Stimulated activated CD4-positive, alpha-beta T cell treated with anti-CD3 and anti-CD28 coated beads, Interleukin-15, amount 100 ng/mL, for 1 hour (primary cell): ENCODE data around the gene NSG1.
"Not testable (repeated sequence)": the region's sequence is repeated elsewhere in the genome, so short reads cannot be mapped to it uniquely, and the experiment has no call there.

Experiments used
- DNase-seq, 2 donors: peaks; one replicate each; pipeline ENCODE4 v3.0.0-alpha.2; 2020; ENCODE audit warnings: low read depth in 1 of 2, low spot score in 1 of 2

Gene NSG1

GRCh38 chr4:4386736-4387392 is at the start of gene NSG1:
NSG1 (plus strand) TSS chr4:4387102; CDS start chr4:4387630, 528 bp downstream.
- peak in 1 of 2 donors; percentile 9 for DNase-seq

DNA sequence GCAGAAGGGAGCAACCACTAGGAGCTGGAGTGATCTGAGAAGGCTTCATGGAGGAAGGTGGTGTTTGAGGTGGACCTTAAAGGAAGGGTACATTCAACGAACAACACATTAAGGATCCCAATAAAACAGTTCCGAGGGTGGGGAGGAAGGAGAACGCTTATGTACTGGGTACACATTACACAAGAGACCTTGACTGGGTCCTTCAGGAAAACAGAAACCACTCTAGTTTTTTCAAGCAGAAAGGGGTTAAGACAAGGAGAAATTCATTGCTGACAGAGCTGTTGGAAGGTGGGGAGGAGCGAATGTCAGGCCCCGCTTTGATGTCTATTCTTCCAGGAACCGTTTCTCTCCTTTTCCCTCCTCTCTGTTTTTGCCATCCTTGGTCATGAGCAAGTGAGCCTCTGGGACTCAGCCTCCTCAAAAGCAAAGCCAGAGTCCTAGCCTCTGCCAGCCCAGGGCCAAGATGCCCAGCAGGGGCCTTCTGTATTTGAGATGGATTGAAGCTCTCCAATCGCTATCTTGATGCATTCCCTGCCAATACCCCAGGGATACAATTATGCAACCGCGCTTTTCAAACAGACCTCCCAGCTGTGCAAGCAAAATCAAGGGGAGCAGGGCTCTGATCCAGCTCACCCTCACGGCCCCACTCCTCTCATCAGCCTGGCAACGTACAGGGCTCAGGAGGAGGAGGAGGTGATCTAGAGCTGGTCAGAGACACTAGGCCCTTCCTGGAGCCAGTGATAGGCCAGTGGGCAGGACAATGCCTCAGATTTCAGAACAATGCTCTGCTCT is 48.5 kb upstream of the NSG1 start:
- no peak for DNase-seq

DNA sequence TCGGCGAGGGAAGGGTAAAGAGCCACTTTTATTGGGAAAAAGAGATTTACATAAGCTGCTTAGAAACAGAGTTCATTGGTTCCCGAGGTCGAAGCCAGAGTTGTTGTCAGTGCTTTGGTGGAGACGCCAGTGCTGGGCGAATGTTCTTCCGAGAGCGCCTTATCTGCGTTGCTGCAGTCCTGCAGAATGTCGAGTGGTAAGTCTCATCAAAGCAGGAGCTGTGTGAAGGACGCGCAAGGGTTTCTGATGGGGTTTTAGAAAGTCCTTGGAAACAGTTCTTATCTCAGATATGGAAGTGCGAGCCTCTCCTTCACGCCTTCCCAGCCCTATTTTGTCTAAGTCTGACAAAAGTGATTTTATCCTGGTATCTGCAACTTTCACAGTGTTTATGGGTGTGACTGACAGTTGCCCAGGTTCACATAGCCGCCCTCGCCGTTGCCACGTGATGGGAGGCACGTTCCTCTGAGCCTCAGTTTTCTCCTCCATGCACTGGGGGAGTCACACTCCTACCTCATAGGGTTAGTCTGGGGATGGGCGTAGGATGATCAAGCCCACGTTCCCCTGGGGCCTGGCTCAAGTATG is 47.3 kb upstream of the NSG1 start:
- no peak for DNase-seq

DNA sequence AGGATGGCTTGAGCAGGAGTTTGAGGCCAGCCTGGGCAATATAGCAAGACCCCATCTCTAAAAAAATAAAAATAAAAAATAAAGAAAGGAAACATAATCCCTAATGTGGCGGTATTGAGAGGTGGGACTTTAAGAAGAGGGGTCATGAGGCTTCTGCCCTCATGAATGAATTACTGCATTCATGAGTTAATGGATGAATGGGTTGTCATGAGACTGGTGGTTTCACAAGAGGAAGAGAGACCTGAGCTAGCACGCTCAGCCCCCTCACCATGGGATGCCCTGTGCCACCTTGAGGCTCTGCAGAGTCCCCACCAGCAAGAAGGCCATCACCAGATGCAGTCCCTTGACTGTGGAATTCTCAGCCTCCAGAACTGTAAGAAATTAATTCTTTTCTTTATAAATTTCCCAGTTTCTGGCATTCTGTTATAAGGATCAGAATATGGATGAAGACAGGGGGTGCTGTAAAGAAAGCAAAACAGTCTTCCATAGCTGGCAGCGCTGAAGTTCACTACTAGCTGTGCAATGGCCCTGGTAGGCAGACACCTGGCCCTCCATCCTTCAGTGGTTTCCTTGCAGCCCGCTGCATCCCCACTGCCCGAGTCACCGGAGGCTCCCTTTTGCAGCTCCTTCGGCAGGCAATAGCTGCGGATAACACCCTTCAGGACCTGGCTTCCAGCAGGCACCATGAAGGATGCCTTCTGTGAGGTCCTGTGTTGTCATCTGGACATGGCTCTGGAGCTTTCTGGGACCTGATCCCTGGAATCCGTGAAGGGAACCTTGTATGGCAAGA is 44.8 kb upstream of the NSG1 start:
- no peak for DNase-seq

GRCh38 chr4:4343038-4343437 is 43.9 kb upstream of the NSG1 start:
- no peak for DNase-seq

GRCh38 chr4:4344915-4345527 is 41.9 kb upstream of the NSG1 start:
- DNase-seq, result no peak

DNA sequence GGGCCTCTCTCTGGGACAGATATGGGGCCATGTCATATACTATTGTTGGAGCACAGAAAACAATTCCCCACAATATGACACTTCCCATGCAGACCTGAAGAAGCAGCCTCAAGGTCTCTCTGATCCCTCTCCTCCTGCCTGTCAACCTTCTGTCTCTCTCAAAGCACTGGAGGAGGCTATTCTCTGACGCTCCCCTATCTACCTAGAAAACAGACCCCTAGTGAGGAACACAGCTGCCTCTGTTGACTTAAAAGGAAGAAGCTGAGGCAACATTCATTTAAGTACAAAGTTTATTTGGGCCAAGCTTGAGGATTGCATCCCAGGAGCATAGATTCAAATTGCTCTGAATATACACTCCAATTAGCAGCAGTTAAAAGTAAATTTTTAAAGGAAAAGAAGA is 39.3 kb upstream of the NSG1 start:
- DNase-seq, result no peak

DNA sequence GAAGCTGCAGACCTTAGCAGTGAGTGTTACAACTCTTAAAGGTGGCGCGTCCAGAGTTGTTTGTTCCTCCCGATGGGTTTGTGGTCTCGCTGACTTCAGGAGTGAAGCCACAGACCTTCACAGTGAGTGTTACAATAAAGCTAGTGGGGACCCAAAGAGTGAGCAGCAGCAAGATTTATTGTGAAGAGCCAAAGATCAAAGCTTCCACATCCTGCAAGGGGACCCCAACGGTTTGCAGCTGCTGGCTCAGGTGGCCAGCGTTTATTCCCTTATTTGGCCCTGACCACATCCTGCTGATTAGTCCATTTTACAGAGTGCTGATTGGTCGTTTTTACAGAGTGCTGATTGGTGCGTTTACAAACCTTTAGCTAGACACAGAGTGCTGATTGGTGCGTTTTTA is 38.3 kb upstream of the NSG1 start:
- DNase-seq, result not testable (repeated sequence)

DNA sequence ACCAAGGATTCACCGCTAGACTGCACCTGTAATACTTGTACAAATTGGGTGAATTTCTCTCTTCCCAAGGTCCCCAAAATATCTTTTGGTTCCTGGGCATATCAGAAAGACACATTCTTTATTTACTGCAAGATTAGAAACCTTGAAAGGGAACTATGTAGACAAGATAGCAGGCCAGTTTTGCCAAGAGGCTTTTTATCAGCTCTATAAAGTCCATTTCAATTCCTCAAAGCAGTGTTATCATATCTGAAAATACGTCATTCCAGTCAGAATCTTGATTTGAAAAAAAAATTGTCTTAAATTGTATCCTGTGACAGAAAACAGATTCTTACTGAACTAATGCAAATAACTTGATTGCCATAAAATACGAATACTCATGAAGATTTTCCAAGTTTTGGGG is 37.0 kb upstream of the NSG1 start:
- DNase-seq, result no peak

- no peak for DNase-seq
These were observed 36.0 kb upstream of the NSG1 start for GRCh38 chr4:4350909-4351308.

DNA sequence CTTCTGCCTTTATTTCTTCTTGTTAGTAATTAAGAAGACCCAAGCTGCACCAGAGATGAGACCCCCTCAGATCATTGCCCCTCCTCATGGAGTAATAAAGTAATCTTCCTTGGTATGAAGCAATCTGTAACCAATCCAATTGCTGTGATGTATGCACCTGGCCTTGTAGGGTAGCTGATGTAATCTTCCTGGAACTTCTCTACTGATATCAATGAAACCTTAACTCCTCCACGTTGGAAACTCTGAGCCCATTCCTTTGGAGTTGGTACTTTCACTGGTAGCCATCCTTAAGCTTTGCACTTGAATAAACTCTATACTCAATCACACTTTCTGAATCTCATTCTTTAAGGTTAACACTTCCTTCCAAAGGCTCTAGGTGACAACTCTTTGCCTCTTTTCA is 31.6 kb upstream of the NSG1 start:
- DNase-seq, result no peak

- DNase-seq, result no peak
These were observed 30.5 kb upstream of the NSG1 start for GRCh38 chr4:4356106-4357041.

GRCh38 chr4:4358093-4358854 is 28.6 kb upstream of the NSG1 start:
- DNase-seq, result no peak

- DNase-seq, result no peak
These were observed 25.0 kb upstream of the NSG1 start for GRCh38 chr4:4361883-4362282.

GRCh38 chr4:4362991-4363697 is 23.8 kb upstream of the NSG1 start:
- no peak for DNase-seq

DNA sequence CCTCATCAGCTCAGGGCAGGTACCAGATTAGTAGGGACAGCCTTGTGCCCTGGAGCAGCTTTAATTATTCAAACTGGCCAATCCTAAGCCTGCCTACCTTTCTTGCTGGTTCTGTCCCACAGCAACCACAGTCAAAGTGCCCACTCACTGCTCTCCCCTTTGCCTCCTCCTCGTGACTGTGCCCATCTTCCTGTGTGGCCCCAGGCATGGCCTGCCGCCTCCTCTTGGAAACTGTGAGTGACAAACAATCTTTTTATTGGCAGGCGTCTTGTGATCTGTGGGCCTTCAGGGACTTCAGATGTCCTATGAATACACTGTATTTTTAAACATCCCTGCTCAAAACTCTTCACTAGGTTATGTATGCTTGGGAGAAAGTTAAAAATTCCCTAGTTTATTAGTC is 22.8 kb upstream of the NSG1 start:
- no peak for DNase-seq

DNA sequence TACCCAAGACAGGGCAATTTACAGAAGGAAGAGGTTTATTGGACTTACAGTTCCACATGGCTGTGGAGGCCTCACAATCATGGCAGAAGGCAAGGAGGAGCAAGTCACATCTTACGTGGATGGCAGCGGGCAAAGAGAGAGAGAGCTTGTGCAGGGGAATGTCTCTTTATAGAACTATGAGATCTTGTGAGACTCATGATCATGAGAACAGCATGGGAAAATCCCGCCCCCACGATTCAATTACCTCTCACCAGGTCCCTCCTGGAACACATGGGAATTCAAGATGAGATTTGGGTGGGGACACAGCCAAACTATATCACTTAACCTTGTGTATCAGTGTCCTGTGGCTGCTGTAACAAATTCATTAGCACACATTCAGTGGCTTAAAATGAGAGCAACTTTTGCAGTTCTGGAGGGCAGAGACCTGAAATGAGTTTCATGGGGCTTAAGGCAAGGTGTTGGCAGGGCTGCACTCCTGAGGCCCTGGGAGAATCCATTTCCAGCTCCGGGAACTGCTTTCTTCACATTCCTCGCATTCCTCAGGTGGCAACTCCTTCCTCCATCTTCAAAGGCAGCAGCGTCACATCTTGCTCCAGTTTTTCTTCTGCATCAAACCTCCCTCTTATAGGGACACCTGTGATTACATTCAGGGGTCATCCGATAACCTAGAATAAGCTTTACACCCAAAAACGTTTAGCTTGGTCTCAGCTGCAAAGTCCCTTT is 22.3 kb upstream of the NSG1 start:
- no peak for DNase-seq
